Left kidney (tissue), 8 donors: ENCODE data around the gene GALM. TPM values are rescaled to one million over a fixed set of nuclear protein-coding genes. Genes with fewer than 3 reads are reported as not detected.
"Not testable (repeated sequence)": the region's sequence is repeated elsewhere in the genome, so short reads cannot be mapped to it uniquely, and the experiment has no call there.

Experiments used
- DNase-seq: peaks from one replicate; pipeline ENCODE4 v3.0.0-alpha.2; 2013
- long read RNA-seq, 8 donors: transcript quantifications; one replicate each; lab custom pipeline, GENCODE V29; 2026
- polyA plus RNA-seq: library from polyadenylated mRNA; unstranded; fragments of 120-200 nt; gene quantifications from one replicate; pipeline ENCODE4 v1.2.1, GENCODE V29; 2013; ENCODE audit not compliant: insufficient read length

The GALM gene
- polyA plus RNA-seq, result 56.4 TPM
- long read RNA-seq, donor 1, transcript GALM-201 (7 exons, 2,484 nt), result major isoform, 20 of 535 reads
- long read RNA-seq, donor 1, partial matches to known transcripts, result 316 of 535 reads
- long read RNA-seq, donor 1, other reads (novel, unspliced or antisense), result 199 of 535 reads
- long read RNA-seq, donor 2, transcript GALM-201 (7 exons, 2,484 nt), result major isoform, 14 of 84 reads
- long read RNA-seq, donor 2, partial matches to known transcripts, result 70 of 84 reads
- long read RNA-seq, donor 2, other reads (novel, unspliced or antisense), result 0 of 84 reads
- long read RNA-seq, donor 3, transcript GALM-201 (7 exons, 2,484 nt), result major isoform, 11 of 11 reads
- long read RNA-seq, donor 3, partial matches to known transcripts, result 0 of 11 reads
- long read RNA-seq, donor 3, other reads (novel, unspliced or antisense), result 0 of 11 reads
- long read RNA-seq, donor 4, partial matches to known transcripts, result 0 of 1 reads
- long read RNA-seq, donor 4, other reads (novel, unspliced or antisense), result 0 of 1 reads
- long read RNA-seq, donor 5, transcript GALM-201 (7 exons, 2,484 nt), result major isoform, 30 of 786 reads
- long read RNA-seq, donor 5, partial matches to known transcripts, result 367 of 786 reads
- long read RNA-seq, donor 5, other reads (novel, unspliced or antisense), result 389 of 786 reads
- long read RNA-seq, donor 6, transcript GALM-201 (7 exons, 2,484 nt), result major isoform, 11 of 11 reads
- long read RNA-seq, donor 6, partial matches to known transcripts, result 0 of 11 reads
- long read RNA-seq, donor 6, other reads (novel, unspliced or antisense), result 0 of 11 reads
- long read RNA-seq, donor 7, transcript GALM-201 (7 exons, 2,484 nt), result major isoform, 27 of 652 reads
- long read RNA-seq, donor 7, partial matches to known transcripts, result 426 of 652 reads
- long read RNA-seq, donor 7, other reads (novel, unspliced or antisense), result 199 of 652 reads
- long read RNA-seq, donor 8, transcript GALM-201 (7 exons, 2,484 nt), result major isoform, 9 of 9 reads
- long read RNA-seq, donor 8, partial matches to known transcripts, result 0 of 9 reads
- long read RNA-seq, donor 8, other reads (novel, unspliced or antisense), result 0 of 9 reads

DNA sequence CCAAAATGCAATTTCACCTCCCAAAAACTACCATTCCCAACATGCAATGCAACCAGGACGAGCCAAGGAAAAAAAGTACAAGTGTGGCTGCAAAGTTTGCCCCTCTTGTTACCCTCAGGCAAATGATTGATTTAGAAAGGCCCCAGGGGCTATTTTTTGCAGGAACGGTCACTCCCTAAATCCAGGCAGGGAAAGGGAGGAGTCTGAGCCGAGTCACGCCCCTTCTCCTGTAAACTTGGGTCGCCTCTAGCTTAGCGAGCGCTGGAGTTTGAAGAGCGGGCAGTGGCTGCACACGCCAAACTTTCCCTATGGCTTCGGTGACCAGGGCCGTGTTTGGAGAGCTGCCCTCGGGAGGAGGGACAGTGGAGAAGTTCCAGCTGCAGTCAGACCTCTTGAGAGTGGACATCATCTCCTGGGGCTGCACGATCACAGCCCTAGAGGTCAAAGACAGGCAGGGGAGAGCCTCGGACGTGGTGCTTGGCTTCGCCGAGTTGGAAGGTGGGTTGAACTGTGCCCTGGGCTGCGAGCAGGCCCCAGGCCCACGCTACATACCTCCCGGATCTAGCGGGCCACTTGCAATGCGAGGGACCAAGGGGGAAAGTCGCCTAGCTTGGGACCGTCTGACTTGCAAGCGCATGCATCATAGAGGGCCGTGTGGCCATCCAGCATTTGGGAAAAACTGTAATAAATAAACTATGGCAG is at the start of gene GALM:
GALM (plus strand) TSS at position 261 of the 702 bp plus-strand sequence; CDS start at position 309, 48 bp downstream.
- DNase-seq, result peak; percentile 97

- no peak for DNase-seq
Observed at GRCh38 chr2:38617301-38617700, 48.6 kb upstream of the GALM start.

DNA sequence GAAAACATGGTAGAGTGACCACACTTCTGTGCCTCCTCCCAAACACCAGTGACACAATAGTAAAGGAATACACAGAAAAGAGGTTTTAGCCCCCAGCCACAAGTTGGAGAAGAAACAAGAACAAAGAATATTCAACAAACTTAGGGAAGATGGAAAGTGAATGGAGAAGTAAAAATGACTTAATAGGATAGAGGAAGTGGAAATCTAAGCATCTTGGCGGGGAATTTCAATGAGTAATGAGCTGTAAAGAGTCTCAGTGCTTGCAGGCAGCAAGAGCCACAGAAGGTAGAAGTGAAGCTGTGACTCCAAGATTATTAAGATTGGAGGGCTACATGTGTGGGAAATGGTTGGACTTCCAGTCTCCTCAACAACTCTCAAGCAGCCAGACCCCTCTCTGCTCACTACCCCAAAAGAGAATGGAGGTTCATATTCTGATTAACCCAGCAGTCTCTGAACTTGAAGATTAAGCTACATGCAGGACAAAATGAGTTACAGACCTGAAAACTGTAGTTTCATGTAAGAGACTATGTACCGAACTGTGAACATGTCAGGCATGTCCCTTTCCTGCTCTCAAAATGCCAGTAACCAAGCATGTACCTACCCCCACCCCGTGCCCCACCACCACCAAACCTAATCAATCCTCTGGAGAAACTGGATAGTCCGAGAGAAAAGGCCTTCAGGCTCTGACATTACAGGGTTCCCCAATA is 46.3 kb upstream of the GALM start:
- no peak for DNase-seq

GRCh38 chr2:38620282-38620977 is 45.5 kb upstream of the GALM start:
- DNase-seq, result peak; percentile 67

GRCh38 chr2:38621018-38621417 is 44.9 kb upstream of the GALM start:
- DNase-seq, result no peak

DNA sequence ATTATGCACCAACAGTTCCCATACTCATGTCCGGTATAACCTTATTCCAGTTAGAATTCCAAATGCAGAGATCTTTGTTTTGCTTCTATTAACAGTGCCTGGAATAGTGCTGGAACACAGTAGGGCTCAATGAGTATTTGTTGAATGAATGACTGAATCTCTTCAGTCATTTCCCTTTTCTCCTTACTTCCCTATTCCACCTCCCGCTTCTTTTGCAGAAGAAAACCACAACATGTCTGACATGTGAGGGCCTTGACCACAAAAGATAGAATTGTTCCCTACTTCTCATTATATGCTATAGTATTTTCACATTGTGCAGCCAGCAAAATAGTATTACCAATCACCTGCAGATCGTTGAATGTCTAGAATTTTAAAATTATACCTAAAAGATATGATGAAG is 43.7 kb upstream of the GALM start:
- no peak for DNase-seq

DNA sequence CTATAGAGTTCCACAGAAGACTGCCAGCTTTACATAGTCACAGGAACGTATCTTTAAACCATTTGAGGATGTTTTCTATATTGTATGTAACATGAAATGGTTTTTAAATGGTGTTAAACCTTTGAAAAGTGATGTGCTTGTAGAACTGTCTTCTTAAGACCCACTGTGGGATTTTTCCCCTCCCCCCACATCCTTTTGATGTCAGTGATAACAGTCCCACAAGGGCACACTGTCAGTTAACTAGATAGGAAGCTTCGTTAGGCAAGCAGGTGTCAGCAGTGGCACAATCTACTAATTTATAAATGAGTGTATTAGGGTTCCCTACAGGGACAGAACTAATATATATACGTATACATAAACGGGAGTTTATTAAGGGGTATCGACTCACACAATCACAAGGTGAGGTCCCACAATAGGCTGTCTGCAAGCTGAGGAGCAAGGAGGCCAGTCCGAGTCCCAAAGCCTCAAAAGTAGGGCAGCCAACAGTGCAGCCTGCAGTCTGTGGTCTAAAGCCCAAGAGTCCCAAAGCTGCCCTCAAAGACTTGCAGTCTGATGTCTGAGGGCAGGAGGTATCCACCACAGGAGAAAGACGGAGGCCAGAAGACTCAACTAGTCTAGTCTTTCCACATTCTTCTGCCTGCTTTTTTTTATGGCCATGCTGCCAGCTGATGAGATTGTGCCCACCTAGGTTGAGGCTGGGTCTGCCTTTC is 39.4 kb upstream of the GALM start:
- no peak for DNase-seq

- DNase-seq, result no peak
Observed at GRCh38 chr2:38627391-38627790, 38.5 kb upstream of the GALM start.

DNA sequence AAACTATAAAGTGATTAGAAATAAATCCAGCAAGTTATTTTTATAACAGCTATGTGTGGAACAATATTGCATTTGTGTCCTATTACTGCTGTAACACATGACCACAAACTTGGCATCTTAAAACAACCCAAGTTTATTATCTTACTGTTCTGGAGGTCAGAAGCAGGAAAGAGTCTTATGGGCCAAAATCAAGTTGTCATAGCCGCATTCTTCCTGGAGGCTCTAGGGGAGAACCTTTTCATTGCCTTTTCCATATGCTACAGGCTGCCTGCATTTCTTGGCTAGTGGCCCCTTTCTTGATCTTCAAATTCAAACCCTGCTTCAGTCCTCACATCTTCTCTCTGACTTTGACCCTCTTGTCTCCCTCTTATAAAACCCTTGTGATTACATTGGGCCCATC is 36.2 kb upstream of the GALM start:
- no peak for DNase-seq

GRCh38 chr2:38631976-38632375 is 33.9 kb upstream of the GALM start:
- DNase-seq, result no peak

DNA sequence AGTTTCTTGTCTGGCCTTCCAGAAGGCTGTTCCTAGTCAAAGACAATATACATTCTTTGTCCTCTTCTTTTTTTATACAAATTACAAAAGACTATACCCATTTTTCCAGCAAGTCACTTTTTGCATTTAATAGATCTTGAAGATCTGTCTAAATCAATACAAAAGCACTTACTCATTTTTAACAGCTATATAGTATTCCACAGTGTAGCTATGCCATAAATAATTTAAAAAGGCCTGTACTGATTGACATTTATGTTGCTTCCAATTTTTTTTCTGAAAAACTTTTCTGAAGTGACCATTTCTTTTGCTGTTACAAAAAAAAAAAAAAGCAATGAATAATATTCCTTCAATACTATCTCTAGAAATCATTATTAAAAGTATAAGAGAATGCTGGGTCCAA is 32.9 kb upstream of the GALM start:
- DNase-seq, result no peak

GRCh38 chr2:38633895-38634294 is 32.0 kb upstream of the GALM start:
- no peak for DNase-seq

DNA sequence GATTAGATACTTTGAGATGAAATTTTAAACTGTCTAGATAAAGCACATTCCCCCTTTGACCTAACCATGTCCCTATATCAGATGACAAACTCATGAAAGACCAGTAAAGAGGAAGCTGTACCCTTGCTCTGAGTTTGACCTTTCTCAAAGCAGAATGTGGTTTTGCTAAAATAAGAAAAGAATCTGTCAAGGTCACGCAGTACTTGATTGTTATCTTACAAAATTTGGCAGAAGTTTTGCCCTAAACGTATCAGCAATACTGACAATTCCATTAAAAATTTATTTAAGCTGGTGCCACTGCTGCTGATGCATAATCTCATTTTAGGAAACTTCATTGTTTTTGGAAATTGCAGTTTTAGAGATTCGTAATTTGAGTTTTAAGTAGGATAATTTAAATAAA is 31.2 kb upstream of the GALM start:
- no peak for DNase-seq

- no peak for DNase-seq
Observed at GRCh38 chr2:38635139-38635538, 30.8 kb upstream of the GALM start.

GRCh38 chr2:38636069-38636468 is 29.8 kb upstream of the GALM start:
- no peak for DNase-seq

DNA sequence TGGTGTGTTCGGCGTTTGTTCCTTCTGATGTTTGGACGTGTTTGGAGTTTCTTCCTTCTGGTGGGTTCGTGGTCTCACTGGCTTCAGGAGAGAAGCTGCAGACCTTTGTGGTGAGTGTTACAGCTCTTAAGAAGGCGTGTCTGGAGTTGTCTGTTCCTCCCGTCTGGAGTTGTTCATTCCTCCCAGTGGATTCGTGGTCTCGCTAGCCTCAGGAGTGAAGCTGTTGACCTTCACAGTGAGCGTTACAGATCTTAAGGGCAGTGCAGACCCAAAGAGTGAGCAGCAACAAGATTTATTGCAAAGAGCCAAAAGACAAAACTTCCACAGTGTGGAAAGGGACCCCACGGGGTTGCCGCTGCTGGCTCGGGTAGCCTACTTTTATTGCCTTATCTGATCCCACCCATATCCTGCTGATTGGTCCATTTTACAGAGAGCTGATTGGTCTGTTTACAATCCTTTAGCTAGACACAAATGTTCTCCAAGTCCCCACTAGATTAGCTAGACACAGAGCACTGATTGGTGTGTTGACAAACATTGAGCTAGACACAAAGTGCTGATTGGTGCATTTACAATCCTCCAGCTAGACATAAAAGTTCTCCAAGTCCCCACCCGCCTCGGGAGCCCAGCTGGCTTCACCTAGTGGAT is 23.4 kb upstream of the GALM start:
- DNase-seq, result not testable (repeated sequence)

- DNase-seq, result no peak
Observed at GRCh38 chr2:38643021-38643671, 22.8 kb upstream of the GALM start.

DNA sequence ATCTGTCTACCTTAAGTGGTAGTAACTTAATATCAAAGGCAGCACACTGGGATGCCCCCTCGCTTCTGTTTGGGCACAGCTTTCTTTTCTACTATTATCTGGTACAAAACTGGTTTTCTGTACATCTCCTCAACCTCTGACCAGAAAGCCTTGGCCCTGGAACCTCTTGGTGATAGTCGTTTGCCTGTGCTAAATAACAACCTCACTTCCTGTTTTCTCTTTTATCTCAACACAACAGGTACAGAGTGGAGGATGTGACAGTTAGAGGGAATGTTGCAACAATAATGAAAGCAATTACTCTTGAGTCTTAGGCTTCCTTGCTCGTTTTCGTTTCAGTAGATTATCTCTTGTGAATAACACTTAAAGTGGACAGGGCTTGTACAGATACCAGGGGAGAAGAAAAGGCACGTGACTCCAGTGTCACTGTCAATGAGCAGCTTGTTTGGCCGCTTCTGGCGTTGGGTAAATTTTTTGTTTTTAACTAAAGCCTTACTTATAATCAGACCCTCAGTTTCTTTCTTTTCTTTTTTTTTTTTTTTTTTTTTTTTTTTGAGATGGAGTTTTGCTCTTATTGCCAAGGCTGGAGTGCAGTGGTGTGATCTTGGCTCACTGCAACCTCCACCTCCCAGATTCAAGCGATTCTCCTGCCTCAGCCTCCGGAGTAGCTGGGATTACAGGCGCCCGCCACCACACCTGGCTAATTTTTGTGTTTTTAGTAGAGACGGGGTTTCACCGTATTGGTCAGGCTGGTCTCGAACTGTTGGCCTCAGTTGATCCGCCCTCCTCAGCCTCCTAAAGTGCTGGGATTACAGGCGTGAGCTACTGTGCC is 22.0 kb upstream of the GALM start:
- DNase-seq, result not testable (repeated sequence)
